NCI-H510A (cell line): Measurements from ENCODE around the gene MED12L.

Experiments
- DNase-seq: peaks from one replicate; lab custom pipeline; 2025; lab: John Stamatoyannopoulos, UW

The MED12L gene

GRCh38 chr3:151410891-151411559 lies 325.6 kb downstream of the MED12L start:
- no peak for DNase-seq

GRCh38 chr3:151412989-151413388 lies 327.5 kb downstream of the MED12L start:
- no peak for DNase-seq

GRCh38 chr3:151415289-151415688 lies 329.8 kb downstream of the MED12L start:
- no peak for DNase-seq

GRCh38 chr3:151419806-151420205 lies 334.3 kb downstream of the MED12L start:
- DNase-seq, result no peak

GRCh38 chr3:151421938-151422337 lies 336.5 kb downstream of the MED12L start:
- DNase-seq, result no peak

- DNase-seq, result no peak
These were observed 337.6 kb downstream of the MED12L start for GRCh38 chr3:151423091-151423490.

- no peak for DNase-seq
These were observed 340.3 kb downstream of the MED12L start for GRCh38 chr3:151425627-151426340.

- DNase-seq, result no peak
These were observed 340.8 kb downstream of the MED12L start for GRCh38 chr3:151426341-151426657.

GRCh38 chr3:151428386-151428785 lies 342.9 kb downstream of the MED12L start:
- DNase-seq, result no peak

GRCh38 chr3:151430821-151431484 lies 345.5 kb downstream of the MED12L start:
- no peak for DNase-seq

- DNase-seq, result no peak
These were observed 346.5 kb downstream of the MED12L start for GRCh38 chr3:151431940-151432339.

- no peak for DNase-seq
These were observed 347.3 kb downstream of the MED12L start for GRCh38 chr3:151432616-151433372.

GRCh38 chr3:151434151-151434890 lies 348.9 kb downstream of the MED12L start:
- no peak for DNase-seq

- DNase-seq, result no peak
These were observed 351.4 kb downstream of the MED12L start for GRCh38 chr3:151436675-151437446.

- no peak for DNase-seq
These were observed 352.4 kb downstream of the MED12L start for GRCh38 chr3:151437906-151438305.

GRCh38 chr3:151439652-151440125 lies 354.2 kb downstream of the MED12L start:
- DNase-seq, result no peak

GRCh38 chr3:151440940-151441339 lies 355.5 kb downstream of the MED12L start:
- DNase-seq, result no peak

- no peak for DNase-seq
These were observed 358.1 kb downstream of the MED12L start for GRCh38 chr3:151443583-151443982.

GRCh38 chr3:151445273-151446001 lies 360.0 kb downstream of the MED12L start:
- DNase-seq, result no peak

- DNase-seq, result no peak
These were observed 360.5 kb downstream of the MED12L start for GRCh38 chr3:151446002-151446340.
